ENCODE results near the gene NANOS3. TPM values are rescaled to one million over a fixed set of nuclear protein-coding genes. Genes with fewer than 3 reads are reported as not detected.

Gene NANOS3
- total and polyA plus RNA-seq, 2 of the 13 experiments (the other 11 are each of a cell fraction or from before 2014, with no cell fraction given) = 0.21 TPM; not detected in 1

DNA sequence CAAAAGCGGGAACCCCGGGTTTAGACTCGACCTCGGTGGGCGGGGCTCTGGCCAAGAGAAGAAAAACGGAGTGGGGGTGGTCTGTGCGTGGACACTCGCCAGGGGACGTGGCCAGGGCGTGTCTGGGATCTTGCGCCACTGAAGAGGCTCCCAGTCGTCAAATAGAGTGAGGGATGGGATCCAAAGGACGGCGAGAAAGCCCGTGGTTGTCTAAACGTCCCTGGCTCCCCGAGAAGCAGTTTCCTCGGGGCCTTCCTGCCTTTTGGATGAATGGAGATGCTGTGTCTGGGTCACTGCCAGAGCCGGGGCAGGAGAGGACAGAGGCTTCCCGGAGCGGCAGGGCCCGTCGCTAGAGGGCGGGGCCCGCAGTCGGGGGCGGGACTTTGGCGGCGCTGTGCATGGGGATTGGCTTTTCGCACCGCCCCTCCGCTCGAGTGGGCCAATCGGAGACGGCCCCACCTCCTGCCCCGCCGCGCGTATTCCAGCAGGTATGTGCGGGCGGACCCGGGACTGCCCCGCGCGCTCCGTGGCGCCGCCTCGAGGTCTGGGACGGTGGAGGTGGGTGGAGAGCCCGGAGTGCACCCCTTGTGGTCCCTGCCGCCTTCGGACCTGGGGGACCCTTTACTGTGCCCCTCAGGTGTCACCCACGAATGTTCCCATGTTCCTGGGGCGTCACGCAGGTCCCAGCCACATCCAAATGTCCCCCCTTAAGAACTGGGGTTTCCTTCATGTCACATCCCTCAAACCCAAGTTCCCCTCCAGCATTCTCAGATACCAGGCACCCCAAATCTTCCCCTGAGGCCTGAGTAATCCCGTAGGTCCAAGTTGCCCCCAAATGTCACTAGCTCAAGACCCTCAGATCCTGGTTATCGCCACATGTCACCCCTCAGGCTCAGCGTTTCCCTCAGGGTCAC lies 43.3 kb upstream of the NANOS3 start (continued):
- TF ChIP-seq, protein P1, sequence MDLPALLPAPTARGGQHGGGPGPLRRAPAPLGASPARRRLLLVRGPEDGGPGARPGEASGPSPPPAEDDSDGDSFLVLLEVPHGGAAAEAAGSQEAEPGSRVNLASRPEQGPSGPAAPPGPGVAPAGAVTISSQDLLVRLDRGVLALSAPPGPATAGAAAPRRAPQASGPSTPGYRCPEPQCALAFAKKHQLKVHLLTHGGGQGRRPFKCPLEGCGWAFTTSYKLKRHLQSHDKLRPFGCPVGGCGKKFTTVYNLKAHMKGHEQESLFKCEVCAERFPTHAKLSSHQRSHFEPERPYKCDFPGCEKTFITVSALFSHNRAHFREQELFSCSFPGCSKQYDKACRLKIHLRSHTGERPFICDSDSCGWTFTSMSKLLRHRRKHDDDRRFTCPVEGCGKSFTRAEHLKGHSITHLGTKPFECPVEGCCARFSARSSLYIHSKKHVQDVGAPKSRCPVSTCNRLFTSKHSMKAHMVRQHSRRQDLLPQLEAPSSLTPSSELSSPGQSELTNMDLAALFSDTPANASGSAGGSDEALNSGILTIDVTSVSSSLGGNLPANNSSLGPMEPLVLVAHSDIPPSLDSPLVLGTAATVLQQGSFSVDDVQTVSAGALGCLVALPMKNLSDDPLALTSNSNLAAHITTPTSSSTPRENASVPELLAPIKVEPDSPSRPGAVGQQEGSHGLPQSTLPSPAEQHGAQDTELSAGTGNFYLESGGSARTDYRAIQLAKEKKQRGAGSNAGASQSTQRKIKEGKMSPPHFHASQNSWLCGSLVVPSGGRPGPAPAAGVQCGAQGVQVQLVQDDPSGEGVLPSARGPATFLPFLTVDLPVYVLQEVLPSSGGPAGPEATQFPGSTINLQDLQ (CRISPR knock-in tag; IDR thresholded peaks at IDR 0.05) = no peak
- TF ChIP-seq HOXA5 (CRISPR knock-in tag; IDR thresholded peaks at IDR 0.05) (0 out of 2 replicates have a peak, but pooled peaks have one; percentile 8), ZNF335 (CRISPR knock-in tag; IDR thresholded peaks at IDR 0.05) (no peak), POLR2A (IDR thresholded peaks at IDR 0.05; ENCODE audit: insufficient read depth in 1 of 2, low read depth in 2 of 2, low read length in 2 of 2) (peak; percentile 26 to 58; a peak in 2 of 4 replicates), REXO4 (CRISPR knock-in tag; IDR thresholded peaks at IDR 0.05; ENCODE audit: borderline replicate concordance) (no peak), ELF1 (CRISPR knock-in tag; IDR thresholded peaks at IDR 0.05) (peak; percentile 39; the same call in 1 of the 2 replicates), ATRX (CRISPR knock-in tag; IDR thresholded peaks at IDR 0.05; ENCODE audit: borderline replicate concordance) (no peak), KLF15 (CRISPR knock-in tag; IDR thresholded peaks at IDR 0.05; ENCODE audit: borderline replicate concordance) (no peak), ZNF724P (CRISPR knock-in tag; IDR thresholded peaks at IDR 0.05; ENCODE audit: borderline replicate concordance) (0 out of 2 replicates have a peak, but pooled peaks have one; percentile 32), ZSCAN31 (CRISPR knock-in tag; IDR thresholded peaks at IDR 0.05; ENCODE audit: low read depth) (no peak), ZNF768 (CRISPR knock-in tag; IDR thresholded peaks at IDR 0.05) (no peak), SMAD3 (CRISPR knock-in tag; IDR thresholded peaks at IDR 0.05) (peak; percentile 23; the same call in 1 of the 2 replicates), NFRKB (IDR thresholded peaks at IDR 0.05) (no peak), MTF1 (CRISPR knock-in tag; IDR thresholded peaks at IDR 0.05) (no peak), ZNF777 (CRISPR knock-in tag; IDR thresholded peaks at IDR 0.05) (peak; percentile 74), CREM (IDR thresholded peaks at IDR 0.05) (no peak), CREM (CRISPR knock-in tag; IDR thresholded peaks at IDR 0.05) (no peak), ZNF569 (CRISPR knock-in tag; IDR thresholded peaks at IDR 0.05; ENCODE audit: borderline replicate concordance) (no peak), SSRP1 (CRISPR knock-in tag; IDR thresholded peaks at IDR 0.05) (no peak), NAIF1 (CRISPR knock-in tag; IDR thresholded peaks at IDR 0.05; ENCODE audit: borderline replicate concordance) (no peak)
- TF ChIP-seq, protein P2, sequence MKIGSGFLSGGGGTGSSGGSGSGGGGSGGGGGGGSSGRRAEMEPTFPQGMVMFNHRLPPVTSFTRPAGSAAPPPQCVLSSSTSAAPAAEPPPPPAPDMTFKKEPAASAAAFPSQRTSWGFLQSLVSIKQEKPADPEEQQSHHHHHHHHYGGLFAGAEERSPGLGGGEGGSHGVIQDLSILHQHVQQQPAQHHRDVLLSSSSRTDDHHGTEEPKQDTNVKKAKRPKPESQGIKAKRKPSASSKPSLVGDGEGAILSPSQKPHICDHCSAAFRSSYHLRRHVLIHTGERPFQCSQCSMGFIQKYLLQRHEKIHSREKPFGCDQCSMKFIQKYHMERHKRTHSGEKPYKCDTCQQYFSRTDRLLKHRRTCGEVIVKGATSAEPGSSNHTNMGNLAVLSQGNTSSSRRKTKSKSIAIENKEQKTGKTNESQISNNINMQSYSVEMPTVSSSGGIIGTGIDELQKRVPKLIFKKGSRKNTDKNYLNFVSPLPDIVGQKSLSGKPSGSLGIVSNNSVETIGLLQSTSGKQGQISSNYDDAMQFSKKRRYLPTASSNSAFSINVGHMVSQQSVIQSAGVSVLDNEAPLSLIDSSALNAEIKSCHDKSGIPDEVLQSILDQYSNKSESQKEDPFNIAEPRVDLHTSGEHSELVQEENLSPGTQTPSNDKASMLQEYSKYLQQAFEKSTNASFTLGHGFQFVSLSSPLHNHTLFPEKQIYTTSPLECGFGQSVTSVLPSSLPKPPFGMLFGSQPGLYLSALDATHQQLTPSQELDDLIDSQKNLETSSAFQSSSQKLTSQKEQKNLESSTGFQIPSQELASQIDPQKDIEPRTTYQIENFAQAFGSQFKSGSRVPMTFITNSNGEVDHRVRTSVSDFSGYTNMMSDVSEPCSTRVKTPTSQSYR (CRISPR knock-in tag; IDR thresholded peaks at IDR 0.05; ENCODE audit: borderline replicate concordance) = no peak
- TF ChIP-seq, protein P3, sequence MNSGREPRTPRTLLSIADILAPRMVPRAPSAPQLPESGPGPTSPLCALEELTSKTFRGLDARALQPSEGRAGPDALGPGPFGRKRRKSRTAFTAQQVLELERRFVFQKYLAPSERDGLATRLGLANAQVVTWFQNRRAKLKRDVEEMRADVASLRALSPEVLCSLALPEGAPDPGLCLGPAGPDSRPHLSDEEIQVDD (CRISPR knock-in tag; IDR thresholded peaks at IDR 0.05; ENCODE audit: borderline replicate concordance) = no peak
- TF ChIP-seq, protein P4, sequence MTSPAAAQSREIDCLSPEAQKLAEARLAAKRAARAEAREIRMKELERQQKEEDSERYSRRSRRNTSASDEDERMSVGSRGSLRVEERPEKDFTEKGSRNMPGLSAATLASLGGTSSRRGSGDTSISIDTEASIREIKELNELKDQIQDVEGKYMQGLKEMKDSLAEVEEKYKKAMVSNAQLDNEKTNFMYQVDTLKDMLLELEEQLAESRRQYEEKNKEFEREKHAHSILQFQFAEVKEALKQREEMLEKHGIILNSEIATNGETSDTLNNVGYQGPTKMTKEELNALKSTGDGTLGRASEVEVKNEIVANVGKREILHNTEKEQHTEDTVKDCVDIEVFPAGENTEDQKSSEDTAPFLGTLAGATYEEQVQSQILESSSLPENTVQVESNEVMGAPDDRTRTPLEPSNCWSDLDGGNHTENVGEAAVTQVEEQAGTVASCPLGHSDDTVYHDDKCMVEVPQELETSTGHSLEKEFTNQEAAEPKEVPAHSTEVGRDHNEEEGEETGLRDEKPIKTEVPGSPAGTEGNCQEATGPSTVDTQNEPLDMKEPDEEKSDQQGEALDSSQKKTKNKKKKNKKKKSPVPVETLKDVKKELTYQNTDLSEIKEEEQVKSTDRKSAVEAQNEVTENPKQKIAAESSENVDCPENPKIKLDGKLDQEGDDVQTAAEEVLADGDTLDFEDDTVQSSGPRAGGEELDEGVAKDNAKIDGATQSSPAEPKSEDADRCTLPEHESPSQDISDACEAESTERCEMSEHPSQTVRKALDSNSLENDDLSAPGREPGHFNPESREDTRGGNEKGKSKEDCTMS (CRISPR knock-in tag; conservative IDR thresholded peaks at IDR 0.05) = no peak

Data from HepG2 (cell line).